Stimulated activated CD8-positive, alpha-beta memory T cell treated with anti-CD3 and anti-CD28 coated beads, Interleukin-15, amount 100 ng/mL, for 48 hours (primary cell): ENCODE data around the gene ADAMTS18.

ENCODE experiments used
- DNase-seq, 2 donors: peaks; one replicate each; pipeline ENCODE4 v3.0.0-alpha.2; 2020; ENCODE audit warnings: low read depth in 2 of 2

ADAMTS18 gene

GRCh38 chr16:77437859-77438258, 3.0 kb upstream of the ADAMTS18 start:
- no peak for DNase-seq

- no peak for DNase-seq
Observed at GRCh38 chr16:77435272-77435820, 512 bp upstream of the ADAMTS18 start.

GRCh38 chr16:77434022-77434529, 758 bp downstream of the ADAMTS18 start:
- no peak for DNase-seq

DNA sequence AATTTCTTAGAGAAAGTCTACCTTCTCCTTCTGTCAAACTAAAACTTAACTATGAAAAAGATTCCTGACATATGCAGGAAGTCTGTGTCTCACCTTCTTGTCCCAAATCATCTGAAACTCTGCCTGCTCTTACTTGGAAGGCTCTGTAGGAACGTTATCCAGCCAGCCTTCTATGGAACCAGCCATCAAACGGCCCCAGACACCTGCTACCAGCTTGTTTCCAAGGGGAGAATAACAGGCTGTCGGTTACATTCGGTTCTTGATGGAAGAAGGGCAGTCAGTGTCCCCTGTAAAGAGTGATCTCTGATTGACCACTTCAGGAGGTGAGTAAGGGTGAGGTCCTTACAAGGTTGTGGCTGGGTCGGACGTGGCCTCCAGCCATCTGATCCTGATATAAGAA, 1.7 kb downstream of the ADAMTS18 start:
- DNase-seq: no peak

DNA sequence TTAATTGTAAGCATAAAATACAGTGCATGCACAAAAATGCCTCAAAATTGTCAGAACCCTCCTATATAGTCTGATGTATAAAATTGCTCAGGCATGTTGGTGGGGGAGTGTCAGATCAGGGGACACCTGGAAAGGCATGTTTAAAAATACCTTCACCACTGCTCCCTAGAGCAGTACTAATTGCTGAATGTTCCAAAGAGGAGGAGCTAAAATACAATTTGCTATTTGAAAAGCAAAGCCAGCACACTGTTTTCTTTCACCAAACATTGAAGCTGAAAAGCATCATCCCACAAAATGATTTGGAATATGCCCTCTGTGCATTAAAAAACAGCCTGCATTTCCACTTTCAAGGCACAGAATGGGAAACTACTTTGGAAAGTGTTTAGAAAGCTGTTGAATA, 2.6 kb downstream of the ADAMTS18 start:
- no peak for DNase-seq

DNA sequence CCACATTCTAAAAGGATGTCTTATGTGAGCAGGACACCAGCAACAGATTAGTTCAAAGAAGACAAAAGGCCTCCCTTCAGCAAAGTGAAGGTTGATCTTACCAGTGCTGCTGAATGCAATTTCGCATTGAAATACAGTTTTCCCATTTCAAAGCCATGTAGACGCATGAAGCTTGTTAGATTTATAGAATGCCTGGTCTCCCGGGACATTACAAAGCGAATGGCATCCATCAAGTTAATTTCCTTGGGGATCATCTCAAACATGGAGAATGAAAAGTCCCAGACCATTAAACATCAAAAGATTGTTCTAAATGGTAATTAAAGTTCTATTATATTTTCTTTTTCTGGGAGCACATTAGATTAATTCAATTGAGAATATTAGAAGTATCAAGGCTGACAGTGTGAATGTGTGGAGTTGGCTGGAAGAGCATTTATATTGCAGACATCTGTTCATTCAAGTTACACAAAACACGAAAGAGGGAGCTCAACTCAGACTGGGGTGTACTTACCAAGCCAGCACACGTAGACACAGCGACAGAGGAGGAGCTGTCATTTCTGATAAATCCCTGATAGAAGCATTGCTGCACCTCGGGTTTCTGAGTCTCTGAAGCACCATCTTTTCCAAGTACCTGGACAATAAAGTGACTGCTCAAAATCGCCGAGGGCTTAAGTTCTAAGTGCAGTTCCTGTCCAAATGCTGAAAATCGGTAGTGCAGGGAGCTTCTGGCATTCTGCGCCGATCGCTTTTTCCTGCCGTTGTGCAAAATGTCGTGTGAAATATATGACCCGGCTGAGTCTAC, 3.8 kb downstream of the ADAMTS18 start:
- DNase-seq: no peak

- no peak for DNase-seq
Observed at GRCh38 chr16:77430360-77430759, 4.5 kb downstream of the ADAMTS18 start.

DNA sequence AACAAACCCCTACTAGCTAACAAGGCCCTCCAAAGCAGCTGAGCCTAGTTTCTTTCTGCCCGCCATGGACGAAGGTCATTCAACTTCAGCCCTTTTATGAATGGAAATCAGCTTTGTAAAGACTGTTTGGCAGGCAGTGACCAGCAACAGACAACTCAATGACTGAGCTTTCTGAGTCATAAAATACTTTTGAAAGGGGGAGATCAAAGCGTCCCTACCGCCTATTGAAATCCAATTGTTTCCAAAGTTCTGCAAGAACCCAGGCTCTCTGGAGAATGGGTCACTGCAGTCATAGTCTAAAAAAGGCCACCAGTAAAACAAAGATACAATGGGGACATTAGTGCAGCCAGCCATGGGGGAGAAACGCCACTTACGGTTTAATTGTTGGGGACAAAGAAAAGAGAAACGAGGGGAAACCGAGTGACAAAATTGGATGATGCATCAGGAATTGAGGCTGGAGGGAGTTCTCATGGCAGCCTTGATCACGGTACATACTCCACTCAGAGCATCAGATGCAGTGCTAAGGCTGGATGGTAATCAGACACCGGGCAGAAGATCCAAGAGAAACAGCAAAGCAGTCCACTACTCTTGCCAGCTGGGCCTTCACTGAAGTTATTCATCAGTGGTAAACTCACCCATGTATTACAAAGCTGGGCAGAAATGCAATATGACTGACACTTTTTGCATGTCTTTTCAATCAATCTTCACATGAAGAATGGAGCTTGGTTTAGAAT, 9.8 kb downstream of the ADAMTS18 start:
- DNase-seq: no peak

DNA sequence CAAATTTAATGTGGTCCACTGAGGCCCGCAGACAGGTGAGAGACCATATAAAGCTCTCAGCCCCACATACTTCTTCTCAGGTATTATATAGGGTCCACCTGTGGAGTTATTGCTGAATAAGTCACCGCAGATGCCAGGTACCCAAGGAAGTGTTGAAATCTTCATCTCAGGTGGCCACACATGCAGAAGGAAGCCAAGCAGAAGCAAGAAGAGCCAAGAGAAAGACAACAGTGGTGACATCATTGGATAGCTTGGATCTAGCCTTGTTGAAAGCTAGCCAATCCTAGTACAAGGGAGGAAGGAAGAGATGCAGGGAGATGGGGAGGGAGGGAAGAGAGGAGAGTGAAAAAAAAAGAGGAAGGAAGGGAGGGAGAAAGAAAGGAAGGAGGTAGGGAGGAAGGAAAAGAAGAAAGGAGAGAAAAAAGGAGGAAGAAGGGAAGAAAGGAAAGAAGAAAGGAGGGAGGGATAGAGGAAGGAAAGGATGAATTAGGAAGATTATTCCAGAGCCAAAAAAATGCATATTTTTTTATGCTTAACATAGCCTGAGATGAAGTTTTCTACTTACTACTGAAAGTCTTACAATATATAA, 12.5 kb downstream of the ADAMTS18 start:
- no peak for DNase-seq

GRCh38 chr16:77416939-77417480, 17.8 kb downstream of the ADAMTS18 start:
- DNase-seq: no peak

- DNase-seq: no peak
Observed at GRCh38 chr16:77414752-77415231, 20.0 kb downstream of the ADAMTS18 start.

- no peak for DNase-seq
Observed at GRCh38 chr16:77410449-77410848, 24.4 kb downstream of the ADAMTS18 start.

DNA sequence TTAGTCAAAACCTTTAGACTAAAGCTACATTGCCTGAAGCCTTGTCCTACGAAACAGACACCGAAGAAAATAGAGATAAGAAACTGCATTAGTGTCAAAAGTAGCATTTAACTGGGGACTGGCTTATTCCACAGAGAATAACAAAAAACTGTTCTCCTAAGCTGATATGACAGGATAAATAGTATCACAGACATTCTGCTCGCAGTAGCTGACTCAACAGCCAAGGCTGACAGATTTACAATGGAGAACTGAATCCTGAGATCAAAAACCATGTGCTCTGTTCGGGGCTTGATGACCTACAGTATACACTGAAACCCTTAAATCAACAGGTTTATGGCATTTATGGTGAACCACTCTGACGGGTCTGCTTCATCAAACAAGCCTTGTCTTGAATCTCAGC, 25.5 kb downstream of the ADAMTS18 start:
- DNase-seq: no peak

GRCh38 chr16:77408607-77409006, 26.2 kb downstream of the ADAMTS18 start:
- no peak for DNase-seq

GRCh38 chr16:77406680-77407079, 28.2 kb downstream of the ADAMTS18 start:
- DNase-seq: no peak

GRCh38 chr16:77404775-77405174, 30.1 kb downstream of the ADAMTS18 start:
- DNase-seq: no peak

DNA sequence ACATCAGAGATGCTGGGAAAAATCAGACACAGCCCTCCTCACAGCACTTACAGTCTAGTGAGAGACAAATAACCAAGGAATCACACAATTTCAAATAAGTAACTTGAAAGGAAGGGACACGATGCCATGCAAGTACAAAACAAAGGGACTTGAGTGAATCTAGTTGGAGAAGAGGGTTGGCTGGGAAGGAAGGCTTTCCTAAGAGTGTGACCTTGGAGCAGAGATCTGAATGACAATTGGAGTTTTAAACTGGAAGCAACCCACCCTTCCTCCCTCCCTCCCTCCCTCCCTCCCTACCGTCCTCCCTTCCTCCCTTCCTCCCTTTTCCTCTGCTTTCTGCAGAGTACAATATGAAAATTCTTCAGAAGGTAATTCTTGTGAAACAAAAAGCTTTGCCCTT, 31.1 kb downstream of the ADAMTS18 start:
- DNase-seq: no peak

DNA sequence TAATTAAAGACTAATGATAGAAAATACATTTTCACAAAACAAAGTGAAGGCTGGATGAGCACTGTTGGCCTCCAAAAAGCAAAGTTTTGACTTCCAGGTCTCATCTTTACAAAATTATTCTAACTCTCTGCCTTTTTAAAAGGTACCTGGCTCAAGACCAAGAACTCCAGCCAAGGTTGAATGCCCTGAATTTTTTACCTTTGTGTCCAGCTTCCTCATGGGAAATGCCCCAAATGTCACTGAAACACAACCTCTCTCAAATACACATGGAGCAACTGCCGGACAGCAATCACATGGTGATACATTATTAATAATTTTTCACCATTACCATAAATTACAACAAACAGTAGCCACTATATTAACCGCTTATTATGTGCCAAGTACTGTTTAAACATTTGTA, 32.2 kb downstream of the ADAMTS18 start:
- no peak for DNase-seq

- DNase-seq: no peak
Observed at GRCh38 chr16:77402118-77402517, 32.7 kb downstream of the ADAMTS18 start.

GRCh38 chr16:77399546-77399945, 35.3 kb downstream of the ADAMTS18 start:
- DNase-seq: no peak

DNA sequence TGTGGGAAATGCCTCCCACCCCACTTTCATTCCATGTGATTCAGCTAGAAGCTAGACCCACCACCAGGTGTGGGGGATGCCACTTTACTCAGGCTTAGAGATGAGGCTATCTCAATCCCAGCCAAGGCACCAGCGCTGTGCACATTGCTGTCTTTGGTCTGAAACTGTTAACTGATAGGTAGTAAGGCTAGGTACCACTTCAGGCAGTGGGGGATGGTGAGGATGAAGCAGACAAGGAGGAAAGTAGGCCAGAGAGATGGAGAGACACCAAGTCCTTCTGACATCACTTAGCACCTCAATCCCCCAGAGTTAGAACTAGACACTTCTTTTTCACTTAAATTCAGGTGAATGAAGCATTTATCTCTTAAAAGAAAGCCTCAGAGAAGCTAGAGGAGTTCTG, 35.8 kb downstream of the ADAMTS18 start:
- no peak for DNase-seq

DNA sequence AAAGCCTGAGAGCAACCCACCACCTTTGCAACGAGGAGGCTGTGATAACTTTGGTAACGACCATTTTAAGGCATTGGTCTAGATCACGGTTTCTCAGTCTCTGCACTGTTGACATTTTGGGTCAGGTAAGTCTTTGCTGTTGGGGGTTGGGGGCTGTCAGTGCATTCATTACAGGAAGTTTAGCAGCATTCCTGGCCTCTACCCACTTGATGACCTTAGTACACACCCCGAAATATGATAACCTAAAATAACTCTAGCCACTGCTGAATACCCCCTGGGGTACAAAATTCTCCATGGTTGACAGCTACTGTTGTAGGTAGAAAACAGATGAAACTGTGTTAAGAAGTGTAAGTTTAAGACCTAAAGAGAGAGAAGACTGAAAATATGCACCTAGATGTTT, 36.3 kb downstream of the ADAMTS18 start:
- DNase-seq: no peak
